Liver (tissue), 9 donors: Measurements from ENCODE around the gene KHK. TPM values are rescaled to one million over a fixed set of nuclear protein-coding genes. Genes with fewer than 3 reads are reported as not detected.
"Not testable (repeated sequence)": the region's sequence is repeated elsewhere in the genome, so short reads cannot be mapped to it uniquely, and the experiment has no call there.

Source experiments
- DNase-seq: peaks from one replicate; pipeline ENCODE4 v3.0.0-alpha.2; 2017; ENCODE audit warnings: low spot score
- H3K27ac ChIP-seq, 2 donors: one replicate each; pipeline ENCODE4 v1.7.0; 2013; ENCODE audit warnings: inconsistent platforms in 2 of 2, low read length in 2 of 2, control low read depth in 1 of 2, low read depth in 1 of 2, mild to moderate bottlenecking in 1 of 2
- H3K27me3 ChIP-seq, 4 donors: one replicate each; pipeline versions ENCODE4 v1.6.1 to v1.7.0; 2013; ENCODE audit warnings: low read length in 3 of 4, inconsistent platforms in 1 of 4, mild to moderate bottlenecking in 1 of 4, moderate library complexity in 1 of 4; ENCODE audit not compliant: control insufficient read depth in 4 of 4, insufficient read depth in 4 of 4
- H3K36me3 ChIP-seq, 4 donors: one replicate each; pipeline versions ENCODE4 v1.6.1 to v1.7.0; 2013; ENCODE audit warnings: low read length in 3 of 4, mild to moderate bottlenecking in 3 of 4, low read depth in 1 of 4, moderate library complexity in 1 of 4; ENCODE audit not compliant: control insufficient read depth in 4 of 4, insufficient read depth in 3 of 4
- H3K4me1 ChIP-seq, 4 donors: one replicate each; pipeline versions ENCODE4 v1.6.1 to v1.7.0; 2013; ENCODE audit warnings: low read length in 3 of 4, mild to moderate bottlenecking in 3 of 4, moderate library complexity in 1 of 4; ENCODE audit not compliant: control insufficient read depth in 4 of 4, insufficient read depth in 4 of 4
- H3K4me3 ChIP-seq, 3 donors: one replicate each; pipeline versions ENCODE4 v1.6.1 to v1.7.0; 2013; ENCODE audit warnings: low read length in 3 of 3, control low read depth in 1 of 3, low read depth in 1 of 3, mild to moderate bottlenecking in 1 of 3
- H3K9ac ChIP-seq, 2 donors: one replicate each; pipeline ENCODE4 v1.7.0; 2013; ENCODE audit warnings: low read length in 2 of 2, mild to moderate bottlenecking in 2 of 2, moderate library complexity in 2 of 2, control low read depth in 1 of 2, low read depth in 1 of 2
- H3K9me3 ChIP-seq, 4 donors: one replicate each; pipeline versions ENCODE4 v1.6.1 to v1.7.0; 2013; ENCODE audit warnings: low read length in 3 of 4; ENCODE audit not compliant: control insufficient read depth in 4 of 4
- EGR1 ChIP-seq, 2 donors: IDR thresholded peaks; 2 replicates each; pipeline ENCODE4 v1.6.1; 2016 to 2018; ENCODE audit warnings: antibody characterized with exemption in 2 of 2, low read depth in 2 of 2
- FOXA1 ChIP-seq: IDR thresholded peaks from 2 replicates; pipeline ENCODE4 v1.6.1; 2016; ENCODE audit warnings: antibody characterized with exemption
- HNF4G ChIP-seq: IDR thresholded peaks from 2 replicates; pipeline ENCODE4 v1.6.1; 2016; ENCODE audit warnings: antibody characterized with exemption
- JUND ChIP-seq, 2 donors: IDR thresholded peaks; 2 replicates each; pipeline ENCODE4 v1.6.1; 2016; ENCODE audit warnings: antibody characterized with exemption in 2 of 2
- NR2F2 ChIP-seq: IDR thresholded peaks from 2 replicates; pipeline ENCODE4 v1.6.1; 2016; ENCODE audit warnings: antibody characterized with exemption
- YY1 ChIP-seq: IDR thresholded peaks from 2 replicates; pipeline ENCODE4 v1.6.1; 2016; ENCODE audit warnings: antibody characterized with exemption, mild to moderate bottlenecking
- WGBS: extraction: QIAGEN DNeasy Blood & Tissue Kit; methylation state at CpG from one replicate; pipeline ENCODE4 v1.1.7; 2013; 5-methylcytosine and 5-hydroxymethylcytosine counted together
- polyA plus RNA-seq, 2 donors: library from polyadenylated mRNA; stranded (reverse) in 1 of 2; unstranded in 1 of 2; fragments of 200-250 nt in 1 of 2; fragments of >200 nt in 1 of 2; fragmentation: Nextera tagmentation in 1 of 2; extraction: Ambion mirVana in 1 of 2; gene quantifications; one replicate each; pipeline versions ENCODE4 v1.2.1 to v1.2.3, GENCODE V29; 2013 to 2015
- total RNA-seq, 2 donors: library from RNA; depleted of rRNA; stranded (reverse); fragments of >200 nt; gene quantifications; one replicate each; pipeline ENCODE4 v1.2.3, GENCODE V29; 2014
- TF ChIP-seq, protein P1 (sequence below): IDR thresholded peaks from 2 replicates; pipeline ENCODE4 v1.6.1; 2016; ENCODE audit warnings: antibody characterized with exemption
- TF ChIP-seq, protein P2 (sequence below): IDR thresholded peaks from 2 replicates; pipeline ENCODE4 v1.6.1; 2016; ENCODE audit warnings: antibody characterized with exemption
- donor health status: healthy.
- donor health status: healthy.
- donor health status: healthy.
- donor health status: healthy.
- donor health status: healthy.

The KHK gene
- total and polyA plus RNA-seq, 4 donors, result 26.1 to 462 (median 188) TPM

DNA sequence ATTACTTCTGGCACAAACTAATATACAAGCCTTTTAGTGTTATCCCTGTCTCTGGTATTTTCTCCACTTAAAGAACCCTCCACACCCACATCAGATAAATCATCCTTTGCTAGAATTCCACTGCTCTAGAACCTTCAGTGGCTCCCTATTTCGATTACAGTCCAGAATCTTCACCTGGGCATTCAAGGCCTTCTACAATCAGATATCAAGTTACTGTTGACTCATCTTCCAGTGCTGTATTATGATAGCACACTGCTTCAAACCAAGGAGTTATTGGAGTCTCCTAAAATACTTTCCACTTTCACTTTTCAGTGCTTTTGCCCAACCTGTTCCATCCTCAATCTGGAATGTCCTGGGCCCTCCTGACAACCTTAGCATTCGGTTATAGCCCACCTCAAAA, 28.9 kb downstream of the KHK start:
- Histone ChIP-seq H3K9ac (no peak overlapping the region), H3K27ac (no peak overlapping the region), H3K4me1 (peaks cover 0 to 10% (median 9%) of the 10 kb centered on the region in 4 donors), H3K9me3 (no peaks in the 10 kb centered on the region), H3K27me3 (peaks cover 0 to 2% (median 0%) of the 10 kb centered on the region in 4 donors), H3K36me3 (no peaks in the 10 kb centered on the region), H3K4me3 (no peak overlapping the region)
- no peak for DNase-seq
- 74% methylated on average over 2 of the region's 2 CpGs for WGBS
- TF ChIP-seq, protein P1, sequence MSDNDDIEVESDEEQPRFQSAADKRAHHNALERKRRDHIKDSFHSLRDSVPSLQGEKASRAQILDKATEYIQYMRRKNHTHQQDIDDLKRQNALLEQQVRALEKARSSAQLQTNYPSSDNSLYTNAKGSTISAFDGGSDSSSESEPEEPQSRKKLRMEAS, result no peak
- TF ChIP-seq YY1, result no peak
- no peak for TF ChIP-seq JUND (IDR thresholded peaks at IDR 0.05)
- no peak for TF ChIP-seq EGR1 (IDR thresholded peaks at IDR 0.05; ENCODE audit: low read depth in 2 of 2)
- TF ChIP-seq FOXA1, result no peak

DNA sequence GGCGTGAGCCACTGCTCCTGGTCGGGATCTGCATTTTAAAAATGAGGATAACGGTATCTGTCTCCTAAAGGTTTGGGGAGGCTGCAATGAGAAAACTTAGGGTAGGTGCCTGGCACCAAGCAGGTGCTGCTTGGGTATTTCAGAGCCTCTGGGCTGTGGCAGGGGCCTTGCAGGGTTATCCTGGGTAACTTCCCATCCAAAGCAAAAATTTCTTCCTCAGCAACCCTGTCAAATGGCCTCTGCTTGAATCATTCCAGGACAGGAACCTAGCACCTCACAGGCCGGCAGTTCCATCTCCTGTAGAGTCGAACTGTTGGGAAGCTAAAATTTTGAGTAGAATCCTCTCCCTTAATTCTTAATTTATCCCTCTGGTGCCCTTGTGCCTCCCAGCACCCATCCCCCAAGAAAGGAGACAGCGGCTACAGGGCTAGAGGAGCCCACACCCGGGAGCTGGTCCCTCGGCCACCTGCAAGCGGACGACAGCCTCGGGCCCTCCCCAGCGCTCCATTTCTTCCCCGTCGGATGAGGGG, 31.5 kb downstream of the KHK start:
- WGBS, result 64% methylated on average over 14 of the region's 14 CpGs
- no peak overlapping the region for H3K9ac ChIP-seq
- TF ChIP-seq EGR1 (IDR thresholded peaks at IDR 0.05; ENCODE audit: low read depth in 2 of 2), result no peak
- H3K36me3 ChIP-seq, result no peaks in the 10 kb centered on the region
- peaks cover 0 to 2% (median 0%) of the 10 kb centered on the region in 4 donors for H3K27me3 ChIP-seq
- no peak overlapping the region for H3K27ac ChIP-seq
- H3K4me1 ChIP-seq, result peaks cover 0 to 11% (median 10%) of the 10 kb centered on the region in 4 donors
- H3K4me3 ChIP-seq, result peak overlapping the region in 1 of 3 donors; percentile 52
- no peak for DNase-seq
- H3K9me3 ChIP-seq, result no peaks in the 10 kb centered on the region

DNA sequence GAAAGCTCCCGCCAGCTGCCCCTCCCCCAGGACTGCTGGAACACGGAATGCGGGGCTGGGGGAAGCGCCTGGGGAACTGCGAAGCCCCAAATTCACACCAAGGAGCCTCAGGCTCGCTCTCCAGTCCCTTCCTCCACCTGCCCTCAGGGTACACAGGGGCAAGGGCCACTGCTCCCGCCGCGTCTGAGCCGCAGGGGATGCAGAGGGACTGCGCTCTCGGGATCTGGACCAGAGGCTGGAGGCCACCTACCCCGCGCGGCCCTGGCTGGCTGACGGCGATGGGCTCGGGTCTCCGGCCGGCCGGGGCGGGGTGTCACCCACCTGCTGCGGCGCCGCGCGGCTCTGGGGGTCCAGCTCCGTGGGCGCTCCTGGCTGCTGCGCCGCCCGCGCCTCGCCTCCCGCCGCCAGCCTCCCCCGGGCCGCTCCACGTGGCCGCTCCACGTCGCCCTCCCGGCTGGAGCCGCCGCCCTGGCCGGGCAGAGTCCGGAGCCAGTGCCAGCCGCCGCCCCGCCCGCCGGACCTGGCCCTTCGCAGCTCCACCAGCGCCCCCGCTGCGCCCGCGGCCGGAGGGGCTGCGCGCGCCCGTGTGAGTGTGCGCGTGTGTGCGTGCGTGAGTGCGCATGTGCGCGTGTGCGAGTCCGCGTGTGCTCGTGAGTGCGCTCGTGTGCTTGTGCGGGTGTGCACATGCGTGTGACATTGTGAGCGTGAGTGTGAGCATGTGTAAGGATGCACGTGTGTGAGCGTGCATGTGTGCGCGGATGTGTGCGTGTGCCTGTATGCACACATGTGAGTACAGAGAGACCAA, 32.2 kb downstream of the KHK start, which contains the start of gene CGREF1:
CGREF1 (minus strand) TSS at position 604 of the 805 bp plus-strand sequence. CDS start 14,762 bp downstream, outside the sequence.
- TF ChIP-seq HNF4G (no peak), NR2F2 (no peak)
- TF ChIP-seq, protein P2, sequence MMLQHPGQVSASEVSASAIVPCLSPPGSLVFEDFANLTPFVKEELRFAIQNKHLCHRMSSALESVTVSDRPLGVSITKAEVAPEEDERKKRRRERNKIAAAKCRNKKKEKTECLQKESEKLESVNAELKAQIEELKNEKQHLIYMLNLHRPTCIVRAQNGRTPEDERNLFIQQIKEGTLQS, result no peak

DNA sequence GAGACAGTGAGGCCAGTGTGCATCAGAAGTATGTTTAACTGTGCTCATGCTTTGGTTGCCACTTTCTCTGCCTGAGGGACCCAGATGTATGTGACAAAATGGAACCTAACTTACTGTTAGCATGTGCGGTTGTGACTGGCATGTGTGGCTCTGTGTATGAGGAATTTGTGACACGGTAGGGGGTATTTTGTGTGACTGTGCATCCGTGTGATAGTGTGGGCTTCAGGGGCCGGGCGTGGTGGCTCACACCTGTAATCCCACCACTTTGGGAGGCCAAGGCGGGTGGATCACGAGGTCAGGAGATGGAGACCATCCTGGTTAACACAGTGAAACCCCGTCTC, 32.7 kb downstream of the KHK start:
- not testable (repeated sequence) for DNase-seq, H3K9me3 ChIP-seq, H3K27ac ChIP-seq, H3K36me3 ChIP-seq, H3K27me3 ChIP-seq, H3K9ac ChIP-seq
- 85% methylated on average over 8 of the region's 8 CpGs for WGBS
- peak overlapping the region in 2 of 3 donors; percentile 7 to 52 for H3K4me3 ChIP-seq
- peaks cover 4 to 24% (median 16%) of the 10 kb centered on the region in 4 donors for H3K4me1 ChIP-seq

More for the DNA sequence above, 32.2 kb downstream of the KHK start, which contains the start of gene CGREF1:
- H3K27me3 ChIP-seq, result peaks cover 0 to 2% (median 0%) of the 10 kb centered on the region in 4 donors
- no peak within 1 kb of the TSS for H3K9ac ChIP-seq
- no peak within 1 kb of the TSS for H3K27ac ChIP-seq
- no peak for DNase-seq
- WGBS, result 9% methylated on average over 84 of the region's 84 CpGs
- peaks cover 0 to 18% (median 13%) of the 10 kb centered on the region in 4 donors for H3K4me1 ChIP-seq
- no peaks in the 10 kb centered on the region for H3K36me3 ChIP-seq
- H3K9me3 ChIP-seq, result no peaks in the 10 kb centered on the region
- H3K4me3 ChIP-seq, result peak within 1 kb of the TSS in 2 of 3 donors; percentile 7 to 52
